ENCODE data around the gene AHNAK.

AHNAK gene

GRCh38 chr11:62492586-62492985 is 54.0 kb downstream of the AHNAK start:
- no peak for DNase-seq

- DNase-seq = no peak
Observed at GRCh38 chr11:62491571-62492329, 54.9 kb downstream of the AHNAK start.

GRCh38 chr11:62489204-62489603 is 57.4 kb downstream of the AHNAK start:
- no peak for DNase-seq

GRCh38 chr11:62487738-62488551 is 58.7 kb downstream of the AHNAK start:
- DNase-seq = no peak

GRCh38 chr11:62487136-62487535 is 59.5 kb downstream of the AHNAK start:
- no peak for DNase-seq

GRCh38 chr11:62484352-62484751 is 62.3 kb downstream of the AHNAK start:
- no peak for DNase-seq

- DNase-seq = no peak
Observed at GRCh38 chr11:62482753-62483152, 63.9 kb downstream of the AHNAK start.

- DNase-seq = no peak
Observed at GRCh38 chr11:62479631-62480201, 66.9 kb downstream of the AHNAK start.

GRCh38 chr11:62477927-62478326 is 68.7 kb downstream of the AHNAK start:
- DNase-seq = no peak

GRCh38 chr11:62472063-62472884 is 74.3 kb downstream of the AHNAK start:
- no peak for DNase-seq

- DNase-seq = no peak
Observed at GRCh38 chr11:62471603-62472002, 75.0 kb downstream of the AHNAK start.

- DNase-seq = no peak
Observed at GRCh38 chr11:62468577-62468976, 78.0 kb downstream of the AHNAK start.

- no peak for DNase-seq
Observed at GRCh38 chr11:62466444-62466843, 80.2 kb downstream of the AHNAK start.

GRCh38 chr11:62464655-62465054 is 82.0 kb downstream of the AHNAK start:
- no peak for DNase-seq

GRCh38 chr11:62463121-62463542 is 83.5 kb downstream of the AHNAK start:
- peak; percentile 57 for DNase-seq

GRCh38 chr11:62462508-62462892 is 84.1 kb downstream of the AHNAK start:
- no peak for DNase-seq

GRCh38 chr11:62461740-62462507 is 84.7 kb downstream of the AHNAK start:
- no peak for DNase-seq

- no peak for DNase-seq
Observed at GRCh38 chr11:62459080-62459479, 87.5 kb downstream of the AHNAK start.

- DNase-seq = no peak
Observed at GRCh38 chr11:62458212-62459002, 88.2 kb downstream of the AHNAK start.

GRCh38 chr11:62457478-62457877 is 89.1 kb downstream of the AHNAK start:
- DNase-seq = no peak

GRCh38 chr11:62456630-62457029 is 90.0 kb downstream of the AHNAK start:
- DNase-seq = no peak
